Hepatocyte (in vitro differentiated cells): ENCODE measurements around the gene RHBDD3. TPM values are rescaled to one million over a fixed set of nuclear protein-coding genes. Genes with fewer than 3 reads are reported as not detected.
"Not testable (repeated sequence)": the region's sequence is repeated elsewhere in the genome, so short reads cannot be mapped to it uniquely, and the experiment has no call there.

Experiments
- DNase-seq: peaks from one replicate; pipeline ENCODE4 v3.0.0-alpha.2; 2016; ENCODE audit warnings: low spot score
- H2AFZ ChIP-seq: fragments of 200-600 bp; sonication (generic); 2 replicates; pipeline ENCODE4 v1.6.0; 2016; ENCODE audit warnings: antibody characterized with exemption, mild to moderate bottlenecking
- H3K27ac ChIP-seq: fragments of 200-600 bp; sonication (generic); 2 replicates; pipeline ENCODE4 v1.5.1; 2016; ENCODE audit warnings: mild to moderate bottlenecking
- H3K27me3 ChIP-seq: fragments of 200-600 bp; sonication (generic); 2 replicates; pipeline ENCODE4 v1.6.1; 2016
- H3K36me3 ChIP-seq: fragments of 200-600 bp; sonication (generic); replicated peaks from 2 replicates; pipeline ENCODE4 v1.5.1; 2016; ENCODE audit warnings: low read depth; ENCODE audit not compliant: insufficient read depth
- H3K4me1 ChIP-seq: fragments of 200-600 bp; sonication (generic); 2 replicates; pipeline ENCODE4 v1.5.1; 2016; ENCODE audit warnings: mild to moderate bottlenecking, moderate library complexity; ENCODE audit not compliant: insufficient read depth
- H3K4me2 ChIP-seq: fragments of 200-600 bp; sonication (generic); 2 replicates; pipeline ENCODE4 v1.6.0; 2016
- H3K4me3 ChIP-seq: fragments of 200-600 bp; sonication (generic); 2 replicates; pipeline ENCODE4 v1.5.1; 2016; ENCODE audit warnings: mild to moderate bottlenecking
- H3K79me2 ChIP-seq: fragments of 200-600 bp; sonication (generic); 2 replicates; pipeline ENCODE4 v1.6.0; 2017; ENCODE audit warnings: mild to moderate bottlenecking
- H3K9me2 ChIP-seq: fragments of 200-600 bp; sonication (generic); replicated peaks from 2 replicates; pipeline ENCODE4 v1.6.0; 2017; ENCODE audit warnings: mild to moderate bottlenecking; ENCODE audit not compliant: insufficient read depth
- H3K9me3 ChIP-seq: fragments of 200-600 bp; sonication (generic); 2 replicates; pipeline ENCODE4 v1.5.1; 2016; ENCODE audit warnings: low read depth, mild to moderate bottlenecking
- H4K20me1 ChIP-seq: fragments of 200-600 bp; sonication (generic); 2 replicates; pipeline ENCODE4 v1.6.0; 2016; ENCODE audit warnings: mild to moderate bottlenecking; ENCODE audit not compliant: insufficient read depth, poor library complexity, severe bottlenecking
- EZH2 ChIP-seq: fragments of 200-600 bp; sonication (generic); IDR thresholded peaks from 2 replicates; pipeline ENCODE4 v1.6.1; 2016; ENCODE audit warnings: antibody characterized with exemption, mild to moderate bottlenecking, borderline replicate concordance
- EZH2phosphoT487 ChIP-seq: fragments of 200-600 bp; sonication (generic); IDR thresholded peaks from one replicate; pipeline ENCODE4 v1.6.1; 2018; ENCODE audit warnings: antibody characterized with exemption, mild to moderate bottlenecking, low read depth, moderate library complexity; ENCODE audit not compliant: unreplicated experiment, severe bottlenecking
- WGBS: methylation state at CpG from one replicate; pipeline ENCODE4 v1.1.6; 2016; ENCODE audit warnings: low lambda C conversion rate; ENCODE audit errors: missing lambda C conversion rate; 5-methylcytosine and 5-hydroxymethylcytosine counted together
- polyA plus RNA-seq: library from polyadenylated mRNA; unstranded; fragments of >200 nt; fragmentation: Nextera tagmentation; extraction: Ambion mirVana; gene quantifications from 2 replicates; pipeline ENCODE4 v1.2.1, GENCODE V29; 2016
- total RNA-seq: library from RNA; depleted of rRNA; stranded (reverse); fragments of >200 nt; gene quantifications from 2 replicates; pipeline ENCODE4 v1.2.3, GENCODE V29; 2014
- TF ChIP-seq, protein P1 (sequence below): fragments of 200-600 bp; sonication (generic); IDR thresholded peaks from 2 replicates; pipeline ENCODE4 v1.5.1; 2016; ENCODE audit warnings: antibody characterized with exemption, mild to moderate bottlenecking; ENCODE audit not compliant: poor library complexity

Gene RHBDD3
- total and polyA plus RNA-seq, 2 experiments from 2014 or later, result 27.2 to 46.7 TPM

DNA sequence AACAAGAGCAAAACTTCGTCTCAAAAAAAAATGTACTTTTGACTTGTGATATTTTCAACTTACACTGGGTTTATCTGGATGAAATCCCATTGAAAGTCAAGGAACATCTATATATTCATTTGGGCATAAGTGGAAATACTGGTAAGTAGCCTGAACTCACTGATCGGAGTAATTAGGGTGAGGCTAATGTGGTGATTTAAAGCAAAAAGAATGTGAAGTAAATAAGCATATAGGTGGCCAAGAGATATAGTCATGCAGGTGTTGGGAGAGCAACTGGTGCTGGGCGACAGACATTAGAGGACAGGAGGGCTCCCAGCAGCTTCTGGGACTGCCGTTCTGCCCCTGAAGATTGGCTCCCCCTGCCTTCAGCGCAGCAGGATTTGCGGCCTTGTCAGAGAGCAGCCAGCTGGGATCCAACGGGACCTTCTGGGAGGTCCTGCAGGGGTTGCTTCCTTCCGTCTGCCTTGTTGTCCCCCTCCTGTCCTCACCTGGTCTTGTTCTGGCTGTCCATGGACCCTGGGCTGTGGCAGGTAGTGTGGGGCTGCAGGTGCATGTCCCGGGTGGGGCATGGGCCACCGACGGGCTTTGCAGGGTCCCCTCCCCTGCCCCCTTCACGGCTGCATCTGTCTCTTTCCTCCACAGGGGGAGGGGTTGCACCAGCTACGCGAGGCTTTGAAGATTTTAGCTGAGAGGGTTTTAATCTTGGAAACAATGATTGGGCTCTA, 14.1 kb downstream of the RHBDD3 start:
- H3K36me3 ChIP-seq, result no peaks in the 10 kb centered on the region
- H3K79me2 ChIP-seq, result no peaks in the 10 kb centered on the region
- H4K20me1 ChIP-seq, result no peaks in the 10 kb centered on the region
- DNase-seq, result no peak
- H3K4me1 ChIP-seq, result no peaks in the 10 kb centered on the region
- 78% methylated on average over 14 of the region's 14 CpGs for WGBS
- H3K4me3 ChIP-seq, result no peak overlapping the region
- H2AFZ ChIP-seq, result no peak overlapping the region
- no peaks in the 10 kb centered on the region for H3K9me2 ChIP-seq
- no peaks in the 10 kb centered on the region for H3K27me3 ChIP-seq
- TF ChIP-seq EZH2phosphoT487, result no peak
- TF ChIP-seq, protein P1, sequence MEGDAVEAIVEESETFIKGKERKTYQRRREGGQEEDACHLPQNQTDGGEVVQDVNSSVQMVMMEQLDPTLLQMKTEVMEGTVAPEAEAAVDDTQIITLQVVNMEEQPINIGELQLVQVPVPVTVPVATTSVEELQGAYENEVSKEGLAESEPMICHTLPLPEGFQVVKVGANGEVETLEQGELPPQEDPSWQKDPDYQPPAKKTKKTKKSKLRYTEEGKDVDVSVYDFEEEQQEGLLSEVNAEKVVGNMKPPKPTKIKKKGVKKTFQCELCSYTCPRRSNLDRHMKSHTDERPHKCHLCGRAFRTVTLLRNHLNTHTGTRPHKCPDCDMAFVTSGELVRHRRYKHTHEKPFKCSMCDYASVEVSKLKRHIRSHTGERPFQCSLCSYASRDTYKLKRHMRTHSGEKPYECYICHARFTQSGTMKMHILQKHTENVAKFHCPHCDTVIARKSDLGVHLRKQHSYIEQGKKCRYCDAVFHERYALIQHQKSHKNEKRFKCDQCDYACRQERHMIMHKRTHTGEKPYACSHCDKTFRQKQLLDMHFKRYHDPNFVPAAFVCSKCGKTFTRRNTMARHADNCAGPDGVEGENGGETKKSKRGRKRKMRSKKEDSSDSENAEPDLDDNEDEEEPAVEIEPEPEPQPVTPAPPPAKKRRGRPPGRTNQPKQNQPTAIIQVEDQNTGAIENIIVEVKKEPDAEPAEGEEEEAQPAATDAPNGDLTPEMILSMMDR, result no peak
- no peak for TF ChIP-seq EZH2
- H3K4me2 ChIP-seq, result no peak overlapping the region
- no peaks in the 10 kb centered on the region for H3K9me3 ChIP-seq
- H3K27ac ChIP-seq, result no peak overlapping the region

DNA sequence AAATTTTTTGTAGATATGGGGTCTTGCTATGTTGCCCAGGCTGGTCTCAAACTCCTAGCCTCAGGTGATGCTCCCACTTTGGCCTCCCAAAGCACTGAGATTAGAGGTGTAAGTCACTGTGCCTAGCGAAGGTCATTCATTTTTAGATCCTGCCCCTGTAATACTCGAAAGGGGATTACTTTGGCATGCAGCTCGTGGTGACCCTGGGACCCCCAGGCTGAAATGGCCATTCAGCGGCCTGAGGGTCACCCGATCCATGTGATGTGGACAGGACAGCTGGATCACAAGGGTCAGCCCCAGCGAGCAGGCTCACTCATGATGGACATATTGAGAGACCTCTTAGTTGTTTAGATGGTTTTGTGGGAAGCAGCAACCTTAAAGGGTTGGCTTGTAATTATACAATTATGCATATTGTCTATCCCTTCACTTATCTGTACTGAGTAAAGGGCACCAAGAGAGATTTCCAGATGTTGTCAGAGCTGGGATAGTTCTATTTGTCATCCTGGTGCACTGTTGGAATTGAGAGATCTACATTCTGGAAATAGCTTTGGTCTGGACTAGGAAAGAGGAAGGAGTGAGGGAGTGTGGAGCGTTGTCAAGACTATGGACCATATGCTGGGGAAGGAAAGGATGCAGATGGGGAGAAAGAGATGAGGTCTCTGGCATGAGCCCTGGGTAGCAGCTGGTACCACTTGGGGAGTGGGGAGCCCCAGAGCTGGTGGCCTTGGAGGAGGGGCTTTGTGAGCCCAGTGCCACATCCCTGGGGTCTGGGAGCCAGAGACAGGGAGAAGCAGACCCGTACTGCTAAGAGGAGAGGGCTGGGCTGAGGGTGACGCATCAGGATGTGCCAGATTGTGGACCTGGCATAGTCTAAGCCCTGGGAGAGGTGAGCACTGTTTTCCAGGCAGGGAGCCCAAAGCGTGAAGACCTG, 15.5 kb downstream of the RHBDD3 start:
- Histone ChIP-seq H4K20me1 (no peaks in the 10 kb centered on the region), H3K79me2 (no peaks in the 10 kb centered on the region), H2AFZ (no peak overlapping the region), H3K27ac (no peak overlapping the region), H3K9me3 (no peaks in the 10 kb centered on the region), H3K4me3 (no peak overlapping the region), H3K9me2 (no peaks in the 10 kb centered on the region), H3K4me1 (no peaks in the 10 kb centered on the region), H3K36me3 (no peaks in the 10 kb centered on the region), H3K27me3 (no peaks in the 10 kb centered on the region), H3K4me2 (no peak overlapping the region)
- no peak for DNase-seq
- TF ChIP-seq EZH2phosphoT487, result no peak
- TF ChIP-seq, protein P1, result no peak
- TF ChIP-seq EZH2, result no peak
- 87% methylated on average over 10 of the region's 10 CpGs for WGBS

DNA sequence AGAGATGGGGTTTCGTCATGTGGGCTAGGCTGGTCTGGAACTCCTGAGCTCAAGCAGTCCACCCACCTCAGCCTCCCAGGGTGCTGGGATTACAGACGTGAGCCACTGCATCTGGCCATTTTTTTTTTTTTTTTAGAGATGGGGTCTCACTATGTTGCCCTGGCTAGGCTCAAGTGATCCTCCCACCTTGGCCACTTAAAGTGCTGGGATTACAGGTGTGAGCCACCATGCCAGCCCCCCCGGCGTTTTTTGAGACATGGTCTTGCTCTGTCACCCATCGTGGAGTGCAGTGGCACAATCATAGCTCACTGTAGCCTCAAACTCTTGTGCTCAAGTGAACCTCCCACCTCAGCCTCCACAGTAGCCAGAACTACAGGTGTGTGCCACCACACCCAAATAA, 16.5 kb downstream of the RHBDD3 start:
- Histone ChIP-seq H4K20me1 (no peaks in the 10 kb centered on the region), H3K27ac (no peak overlapping the region), H3K79me2 (no peaks in the 10 kb centered on the region), H3K36me3 (no peaks in the 10 kb centered on the region), H3K4me1 (no peaks in the 10 kb centered on the region), H3K9me3 (no peaks in the 10 kb centered on the region), H3K9me2 (no peaks in the 10 kb centered on the region), H3K4me3 (no peak overlapping the region), H3K4me2 (no peak overlapping the region), H3K27me3 (no peaks in the 10 kb centered on the region), H2AFZ (no peak overlapping the region)
- no peak for DNase-seq
- TF ChIP-seq, protein P1, result no peak
- TF ChIP-seq EZH2phosphoT487, result no peak
- TF ChIP-seq EZH2, result no peak
- WGBS, result 97% methylated on average over 5 of the region's 5 CpGs

DNA sequence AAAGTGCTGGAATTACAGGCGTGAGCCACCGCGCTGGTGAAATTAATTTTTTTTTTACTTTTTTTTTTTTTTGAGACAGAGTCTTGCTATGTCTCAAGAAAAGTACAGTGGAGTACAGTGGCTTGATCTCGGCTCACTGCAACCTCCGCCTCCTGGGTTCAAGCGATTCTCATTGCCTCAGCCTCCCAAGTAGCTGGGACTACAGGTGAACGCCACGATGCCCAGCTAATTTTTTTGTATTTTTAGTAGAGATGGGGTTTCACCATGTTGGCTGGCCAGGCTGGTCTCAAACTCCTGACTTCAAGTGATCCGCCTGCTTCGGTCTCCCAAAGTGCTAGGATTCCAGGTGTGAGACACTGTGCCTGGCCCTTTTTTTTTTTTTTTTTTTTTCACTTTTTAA, 19.9 kb downstream of the RHBDD3 start:
- H3K9me2 ChIP-seq, H3K36me3 ChIP-seq: not testable (repeated sequence)
- 94% methylated on average over 10 of the region's 10 CpGs for WGBS

More for the DNA sequence above, 19.9 kb downstream of the RHBDD3 start:
- H3K4me1 ChIP-seq, DNase-seq, H3K27me3 ChIP-seq, H3K4me3 ChIP-seq, H4K20me1 ChIP-seq, H3K79me2 ChIP-seq, H3K9me3 ChIP-seq, H2AFZ ChIP-seq, H3K27ac ChIP-seq, H3K4me2 ChIP-seq: not testable (repeated sequence)
